GM19351 (cell line): ENCODE results near the gene C6orf62.
"Not testable (repeated sequence)": the region's sequence is repeated elsewhere in the genome, so short reads cannot be mapped to it uniquely, and the experiment has no call there.

ENCODE experiments used
- ATAC-seq: cut with Tn5 transposase; IDR thresholded peaks from one replicate; pipeline ENCODE4 v1.9.1; 2021; ENCODE audit warnings: mild to moderate bottlenecking, moderate library complexity; ENCODE audit not compliant: unreplicated experiment

C6orf62 gene

GRCh38 chr6:24702720-24703282, 16.2 kb downstream of the C6orf62 start:
- ATAC-seq = no peak

GRCh38 chr6:24699521-24700359, 19.2 kb downstream of the C6orf62 start:
- no peak for ATAC-seq

- no peak for ATAC-seq
These were observed 22.9 kb downstream of the C6orf62 start for GRCh38 chr6:24696097-24696496.

- peak; percentile 70 for ATAC-seq
These were observed 23.3 kb downstream of the C6orf62 start for GRCh38 chr6:24695635-24696034.

- ATAC-seq = no peak
These were observed 24.8 kb downstream of the C6orf62 start for GRCh38 chr6:24694198-24694597.

GRCh38 chr6:24692848-24693592, 25.9 kb downstream of the C6orf62 start:
- no peak for ATAC-seq

- no peak for ATAC-seq
These were observed 26.5 kb downstream of the C6orf62 start for GRCh38 chr6:24692415-24692814.

GRCh38 chr6:24692003-24692402, 27.0 kb downstream of the C6orf62 start:
- ATAC-seq = no peak

GRCh38 chr6:24691550-24691949, 27.4 kb downstream of the C6orf62 start:
- ATAC-seq = no peak

GRCh38 chr6:24690593-24690992, 28.4 kb downstream of the C6orf62 start:
- ATAC-seq = no peak

GRCh38 chr6:24689964-24690363, 29.0 kb downstream of the C6orf62 start:
- ATAC-seq = no peak

GRCh38 chr6:24686946-24687345, 32.0 kb downstream of the C6orf62 start:
- ATAC-seq = no peak

- no peak for ATAC-seq
These were observed 32.5 kb downstream of the C6orf62 start for GRCh38 chr6:24686408-24686807.

- no peak for ATAC-seq
These were observed 35.4 kb downstream of the C6orf62 start for GRCh38 chr6:24683297-24684296.

- no peak for ATAC-seq
These were observed 38.4 kb downstream of the C6orf62 start for GRCh38 chr6:24680582-24680981.

GRCh38 chr6:24678792-24679352, 40.1 kb downstream of the C6orf62 start:
- not testable (repeated sequence) for ATAC-seq

GRCh38 chr6:24673625-24674024, 45.3 kb downstream of the C6orf62 start:
- ATAC-seq = no peak

- no peak for ATAC-seq
These were observed 46.3 kb downstream of the C6orf62 start for GRCh38 chr6:24672620-24673182.

GRCh38 chr6:24671077-24671476, 47.9 kb downstream of the C6orf62 start:
- ATAC-seq = not testable (repeated sequence)

GRCh38 chr6:24670492-24670891, 48.5 kb downstream of the C6orf62 start:
- ATAC-seq = not testable (repeated sequence)
